ENCODE results near the gene ITPR2.
"Not testable (repeated sequence)": the region's sequence is repeated elsewhere in the genome, so short reads cannot be mapped to it uniquely, and the experiment has no call there.

ITPR2 gene

DNA sequence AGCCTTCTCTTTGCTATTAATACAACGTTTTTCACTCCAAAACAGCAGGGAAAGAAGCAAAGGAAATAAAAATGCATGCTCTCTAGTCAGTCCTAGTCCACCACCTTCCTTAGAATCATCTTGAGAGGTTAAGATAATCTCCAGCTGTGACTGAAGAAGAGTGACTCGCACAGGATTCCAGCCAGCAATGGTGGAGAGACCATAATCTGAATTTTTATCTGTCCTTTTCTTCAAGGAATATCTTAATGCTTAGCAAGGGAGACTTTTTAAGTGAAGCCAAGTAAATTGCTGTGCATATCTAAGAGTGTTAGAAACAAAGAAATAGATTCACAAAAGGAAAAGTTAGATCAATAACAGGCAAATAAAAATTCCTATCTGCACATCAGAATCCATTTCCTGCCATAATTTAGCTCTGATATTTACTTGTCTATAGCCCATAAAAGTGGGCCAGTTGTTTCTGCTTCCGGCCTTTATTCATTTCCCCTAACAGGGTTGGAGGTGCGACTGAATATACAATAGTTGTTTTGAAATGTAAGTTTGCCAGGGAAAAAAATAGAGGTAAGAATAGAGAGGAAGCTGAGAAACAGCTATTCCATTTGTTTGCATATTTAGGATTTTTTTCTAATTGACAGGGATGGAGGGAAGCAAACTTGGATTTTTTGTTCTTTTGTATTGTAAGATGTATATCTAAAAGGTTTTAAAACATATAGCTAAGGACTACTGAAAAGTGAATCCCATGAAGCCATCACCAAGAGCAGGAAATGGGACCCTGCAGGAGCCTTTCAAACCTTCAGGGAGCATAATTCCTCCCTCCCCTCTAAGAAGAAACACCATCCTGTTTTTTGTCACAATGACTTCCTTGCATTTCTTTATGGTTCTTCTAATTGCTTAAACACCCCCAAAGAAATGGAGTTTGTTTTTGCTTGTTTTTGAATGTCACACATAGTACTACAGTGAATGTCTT lies 154.0 kb downstream of the ITPR2 start:
- DNase-seq (ENCODE audit: insufficient read length, low spot score), result no peak
- TF ChIP-seq TAF1 (IDR thresholded peaks at IDR 0.05; ENCODE audit: low read depth, low read length), result no peak
- no peak for TF ChIP-seq PAX5 (IDR thresholded peaks at IDR 0.05; ENCODE audit: insufficient read depth, low read length, severe bottlenecking)
- TF ChIP-seq POLR2AphosphoS5 (IDR thresholded peaks at IDR 0.05; ENCODE audit: low read depth, low read length), result no peak
- TF ChIP-seq SPI1 (IDR thresholded peaks at IDR 0.05; ENCODE audit: low read depth, low read length), result no peak
- TF ChIP-seq POU2F2 (IDR thresholded peaks at IDR 0.05; ENCODE audit: low read depth, low read length), result no peak
- no peak for TF ChIP-seq POLR2A (IDR thresholded peaks at IDR 0.05; ENCODE audit: low read depth, low read length)
- no peak for FAIRE-seq

- not testable (repeated sequence) for FAIRE-seq; DNase-seq (ENCODE audit: insufficient read length, low spot score)
These were observed 161.5 kb downstream of the ITPR2 start for GRCh38 chr12:26671487-26671886.

GRCh38 chr12:26668847-26669246 lies 164.1 kb downstream of the ITPR2 start:
- no peak for FAIRE-seq
- TF ChIP-seq SPI1 (IDR thresholded peaks at IDR 0.05; ENCODE audit: low read depth, low read length) (no peak), POLR2A (IDR thresholded peaks at IDR 0.05; ENCODE audit: low read depth, low read length) (no peak), TAF1 (IDR thresholded peaks at IDR 0.05; ENCODE audit: low read depth, low read length) (no peak), PAX5 (IDR thresholded peaks at IDR 0.05; ENCODE audit: insufficient read depth, low read length, severe bottlenecking) (no peak), POLR2AphosphoS5 (IDR thresholded peaks at IDR 0.05; ENCODE audit: low read depth, low read length) (no peak), POU2F2 (IDR thresholded peaks at IDR 0.05; ENCODE audit: low read depth, low read length) (no peak)
- no peak for DNase-seq (ENCODE audit: insufficient read length, low spot score)

GRCh38 chr12:26668230-26668629 lies 164.8 kb downstream of the ITPR2 start:
- FAIRE-seq (no peak), DNase-seq (ENCODE audit: insufficient read length, low spot score) (no peak)
- TF ChIP-seq SPI1 (IDR thresholded peaks at IDR 0.05; ENCODE audit: low read depth, low read length) (no peak), PAX5 (IDR thresholded peaks at IDR 0.05; ENCODE audit: insufficient read depth, low read length, severe bottlenecking) (no peak), POU2F2 (IDR thresholded peaks at IDR 0.05; ENCODE audit: low read depth, low read length) (no peak), POLR2AphosphoS5 (IDR thresholded peaks at IDR 0.05; ENCODE audit: low read depth, low read length) (no peak), TAF1 (IDR thresholded peaks at IDR 0.05; ENCODE audit: low read depth, low read length) (no peak), POLR2A (IDR thresholded peaks at IDR 0.05; ENCODE audit: low read depth, low read length) (no peak)

DNA sequence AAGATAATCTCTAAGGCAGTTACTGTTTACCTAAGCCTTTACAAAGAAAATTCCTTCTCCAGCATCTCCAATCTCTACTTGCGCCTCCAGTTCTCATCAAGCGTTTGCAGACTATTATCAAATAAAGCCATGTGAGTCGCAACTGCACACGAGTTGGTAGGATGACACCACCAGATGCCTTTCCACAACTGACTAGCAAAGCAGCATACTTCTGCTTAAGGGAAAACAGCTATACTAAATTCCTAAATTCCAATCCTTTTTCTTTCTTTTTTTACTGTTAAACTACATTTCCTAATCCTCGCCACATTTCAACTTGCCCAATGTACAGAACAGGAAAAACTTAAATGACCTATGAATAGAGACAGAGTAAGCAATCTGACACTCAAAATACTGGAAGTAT lies 166.7 kb downstream of the ITPR2 start:
- FAIRE-seq (no peak), DNase-seq (ENCODE audit: insufficient read length, low spot score) (no peak)
- no peak for TF ChIP-seq POLR2AphosphoS5 (IDR thresholded peaks at IDR 0.05; ENCODE audit: low read depth, low read length)
- TF ChIP-seq POLR2A (IDR thresholded peaks at IDR 0.05; ENCODE audit: low read depth, low read length), result no peak
- TF ChIP-seq POU2F2 (IDR thresholded peaks at IDR 0.05; ENCODE audit: low read depth, low read length), result no peak
- TF ChIP-seq TAF1 (IDR thresholded peaks at IDR 0.05; ENCODE audit: low read depth, low read length), result no peak
- no peak for TF ChIP-seq SPI1 (IDR thresholded peaks at IDR 0.05; ENCODE audit: low read depth, low read length)
- no peak for TF ChIP-seq PAX5 (IDR thresholded peaks at IDR 0.05; ENCODE audit: insufficient read depth, low read length, severe bottlenecking)

- FAIRE-seq (no peak), DNase-seq (ENCODE audit: insufficient read length, low spot score) (no peak)
- no peak for TF ChIP-seq POU2F2 (IDR thresholded peaks at IDR 0.05; ENCODE audit: low read depth, low read length)
- TF ChIP-seq TAF1 (IDR thresholded peaks at IDR 0.05; ENCODE audit: low read depth, low read length), result no peak
- TF ChIP-seq POLR2AphosphoS5 (IDR thresholded peaks at IDR 0.05; ENCODE audit: low read depth, low read length), result no peak
- no peak for TF ChIP-seq PAX5 (IDR thresholded peaks at IDR 0.05; ENCODE audit: insufficient read depth, low read length, severe bottlenecking)
- TF ChIP-seq POLR2A (IDR thresholded peaks at IDR 0.05; ENCODE audit: low read depth, low read length), result no peak
- no peak for TF ChIP-seq SPI1 (IDR thresholded peaks at IDR 0.05; ENCODE audit: low read depth, low read length)
These were observed 171.6 kb downstream of the ITPR2 start for GRCh38 chr12:26661399-26661798.

DNA sequence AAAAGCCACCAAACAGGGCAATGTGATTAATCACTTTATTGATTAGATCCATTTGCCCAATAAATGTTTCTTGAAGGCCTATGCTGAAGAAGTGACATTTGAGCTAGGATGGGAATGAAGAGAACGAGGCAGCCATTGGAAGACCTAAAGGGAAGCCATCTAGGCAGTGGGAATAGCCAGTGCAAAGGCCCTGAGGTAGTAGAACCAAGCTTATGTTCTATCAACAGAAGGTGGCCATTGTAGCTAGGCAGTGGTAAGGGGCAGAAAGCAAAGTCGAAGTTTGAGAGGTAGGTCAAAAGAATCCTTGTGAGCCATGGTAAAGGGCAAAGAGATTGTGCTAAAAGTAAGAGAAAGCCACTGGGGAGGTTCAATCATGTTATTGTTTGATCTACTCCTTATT lies 173.1 kb downstream of the ITPR2 start:
- no peak for DNase-seq (ENCODE audit: insufficient read length, low spot score)
- FAIRE-seq, result no peak
- TF ChIP-seq PAX5 (IDR thresholded peaks at IDR 0.05; ENCODE audit: insufficient read depth, low read length, severe bottlenecking), result no peak
- TF ChIP-seq POU2F2 (IDR thresholded peaks at IDR 0.05; ENCODE audit: low read depth, low read length), result no peak
- TF ChIP-seq SPI1 (IDR thresholded peaks at IDR 0.05; ENCODE audit: low read depth, low read length), result no peak
- TF ChIP-seq POLR2A (IDR thresholded peaks at IDR 0.05; ENCODE audit: low read depth, low read length), result no peak
- TF ChIP-seq TAF1 (IDR thresholded peaks at IDR 0.05; ENCODE audit: low read depth, low read length), result no peak
- no peak for TF ChIP-seq POLR2AphosphoS5 (IDR thresholded peaks at IDR 0.05; ENCODE audit: low read depth, low read length)

GRCh38 chr12:26658991-26659390 lies 174.0 kb downstream of the ITPR2 start:
- TF ChIP-seq POLR2AphosphoS5 (IDR thresholded peaks at IDR 0.05; ENCODE audit: low read depth, low read length) (no peak), POU2F2 (IDR thresholded peaks at IDR 0.05; ENCODE audit: low read depth, low read length) (no peak), TAF1 (IDR thresholded peaks at IDR 0.05; ENCODE audit: low read depth, low read length) (no peak), SPI1 (IDR thresholded peaks at IDR 0.05; ENCODE audit: low read depth, low read length) (no peak), POLR2A (IDR thresholded peaks at IDR 0.05; ENCODE audit: low read depth, low read length) (no peak)
- DNase-seq (ENCODE audit: insufficient read length, low spot score), result no peak
- no peak for FAIRE-seq

DNA sequence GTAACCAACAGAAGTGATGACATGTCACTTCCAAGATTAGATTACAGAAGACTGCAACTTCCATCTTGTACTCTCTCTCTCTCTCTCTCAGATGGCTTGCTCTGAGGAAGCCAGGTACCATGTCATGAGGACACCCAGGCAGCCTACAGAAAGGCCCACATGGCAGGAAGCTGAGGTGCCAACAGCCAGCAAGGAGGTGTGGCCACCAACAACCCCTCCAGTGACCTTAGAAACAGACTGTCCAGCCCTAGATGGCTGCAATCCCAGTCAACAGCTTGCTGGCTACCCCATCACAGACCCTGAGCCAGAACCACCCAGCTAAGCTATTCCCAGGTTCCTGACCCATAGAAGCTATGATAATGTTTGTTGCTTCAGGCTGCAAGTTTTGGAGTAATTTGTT lies 178.4 kb downstream of the ITPR2 start:
- FAIRE-seq, result no peak
- no peak for DNase-seq (ENCODE audit: insufficient read length, low spot score)
- TF ChIP-seq POLR2A (IDR thresholded peaks at IDR 0.05; ENCODE audit: low read depth, low read length), result no peak
- no peak for TF ChIP-seq TAF1 (IDR thresholded peaks at IDR 0.05; ENCODE audit: low read depth, low read length)
- no peak for TF ChIP-seq SPI1 (IDR thresholded peaks at IDR 0.05; ENCODE audit: low read depth, low read length)
- TF ChIP-seq POU2F2 (IDR thresholded peaks at IDR 0.05; ENCODE audit: low read depth, low read length), result no peak

Measured in GM12891 (cell line).